A673 (cell line): ENCODE data around the gene DNAJB6. TPM values are rescaled to one million over a fixed set of nuclear protein-coding genes. Genes with fewer than 3 reads are reported as not detected.

ENCODE experiments used
- BruUV-seq: library from RNA; stranded (reverse); fragments of 400-500 nt; replicated peaks from 2 replicates; lab custom pipeline; 2021; lab: Mats Ljungman, UMichigan
- CTCF ChIA-PET: fragments of 300-600 bp; sonication (Branson Sonifier 250); formaldehyde crosslinking; loops from one replicate; lab custom pipeline; 2022; ENCODE audit warnings: antibody characterized with exemption; lab: Charles Lee
- POLR2A ChIA-PET: fragments of 300-600 bp; sonication (Branson Sonifier 250); formaldehyde crosslinking; loops from one replicate; lab custom pipeline; 2022; ENCODE audit warnings: antibody characterized with exemption; ENCODE audit not compliant: low non-redundant PET; lab: Charles Lee
- DNase-seq: peaks from one replicate; pipeline ENCODE4 v3.0.0-alpha.2; 2015; ENCODE audit warnings: low spot score
- H3K27ac ChIP-seq: fragments of 200-600 bp; sonication (generic); 2 replicates; pipeline ENCODE4 v1.5.1; 2016; ENCODE audit warnings: mixed run types, low read depth, mild to moderate bottlenecking, mixed read lengths, antibody characterized with exemption, low read length; ENCODE audit not compliant: poor library complexity, severe bottlenecking
- H3K27me3 ChIP-seq: fragments of 200-600 bp; sonication (generic); replicated peaks from 2 replicates; pipeline ENCODE4 v1.6.1; 2017; ENCODE audit warnings: mixed run types, low read depth, mild to moderate bottlenecking, mixed read lengths, antibody characterized with exemption, low read length; ENCODE audit not compliant: insufficient read depth, poor library complexity
- H3K36me3 ChIP-seq: fragments of 200-600 bp; sonication (generic); 2 replicates; pipeline ENCODE4 v1.6.1; 2016; ENCODE audit warnings: mixed run types, mild to moderate bottlenecking, mixed read lengths, antibody characterized with exemption, low read length; ENCODE audit not compliant: insufficient read depth, poor library complexity, severe bottlenecking
- H3K4me1 ChIP-seq: fragments of 200-600 bp; sonication (generic); 2 replicates; pipeline ENCODE4 v1.6.1; 2017; ENCODE audit warnings: mixed run types, mild to moderate bottlenecking, mixed read lengths, antibody characterized with exemption, low read length; ENCODE audit not compliant: insufficient read depth, poor library complexity, severe bottlenecking
- H3K4me3 ChIP-seq: fragments of 200-600 bp; sonication (generic); 2 replicates; pipeline ENCODE4 v1.5.1; 2016; ENCODE audit warnings: low read depth, mixed run types, mild to moderate bottlenecking, mixed read lengths, low read length; ENCODE audit not compliant: poor library complexity, severe bottlenecking
- H3K9me3 ChIP-seq: fragments of 200-600 bp; sonication (generic); 2 replicates; pipeline ENCODE4 v1.6.1; 2016; ENCODE audit warnings: mixed run types, low read depth, mild to moderate bottlenecking, mixed read lengths, antibody characterized with exemption, low read length; ENCODE audit not compliant: poor library complexity, severe bottlenecking
- CTCF ChIP-seq: fragments of 300-800, 200-600 bp; sonication (generic); conservative IDR thresholded peaks from 2 replicates; pipeline ENCODE4 v1.5.1; 2017; ENCODE audit warnings: low read depth, mild to moderate bottlenecking, antibody characterized with exemption, low read length, moderate library complexity, mixed read lengths
- EZH2 ChIP-seq: fragments of 200-600 bp; sonication (generic); IDR thresholded peaks from 2 replicates; pipeline ENCODE4 v1.6.1; 2017; ENCODE audit warnings: borderline replicate concordance, low read depth, mild to moderate bottlenecking, mixed read lengths, antibody characterized with exemption, low read length; ENCODE audit not compliant: poor library complexity, severe bottlenecking
- intact Hi-C: fragments of 100-400 bp; cut with micrococcal nuclease; formaldehyde crosslinking; loops from one replicate; pipeline ENCODE4 v1.10.0; 2022; ENCODE audit not compliant: unreplicated experiment
- total RNA-seq: library from RNA; stranded (reverse); gene quantifications from 2 replicates; pipeline ENCODE4 v1.2.3, GENCODE V29; 2021

DNAJB6 gene
- total RNA-seq, 1 experiment from 2014 or later = 146 TPM

GRCh38 chr7:157402911-157403534, 66.2 kb downstream of the DNAJB6 start:
- TF ChIP-seq CTCF = no peak
- no peak for TF ChIP-seq EZH2
- DNase-seq = no peak
- peaks cover 12% of the 10 kb centered on the region for H3K36me3 ChIP-seq
- POLR2A ChIA-PET = no interaction called here
- intact Hi-C loops = no loop called here
- no TSS peak for BruUV-seq
- no peak overlapping the region for H3K27ac ChIP-seq
- H3K9me3 ChIP-seq = no peaks in the 10 kb centered on the region
- H3K4me3 ChIP-seq = no peak overlapping the region
- peaks cover 5% of the 10 kb centered on the region for H3K4me1 ChIP-seq
- CTCF ChIA-PET = no interaction called here
- no peaks in the 10 kb centered on the region for H3K27me3 ChIP-seq

GRCh38 chr7:157403646-157404401, 67.0 kb downstream of the DNAJB6 start:
- no peak overlapping the region for H3K4me3 ChIP-seq
- ChIA-PET CTCF (no interaction called here), POLR2A (no interaction called here)
- peaks cover 9% of the 10 kb centered on the region for H3K36me3 ChIP-seq
- no peaks in the 10 kb centered on the region for H3K27me3 ChIP-seq
- DNase-seq = no peak
- no peaks in the 10 kb centered on the region for H3K4me1 ChIP-seq
- BruUV-seq = no TSS peak
- H3K9me3 ChIP-seq = no peaks in the 10 kb centered on the region
- intact Hi-C loops = no loop called here
- no peak for TF ChIP-seq CTCF
- H3K27ac ChIP-seq = no peak overlapping the region

- Histone ChIP-seq H3K9me3 (no peaks in the 10 kb centered on the region), H3K27ac (no peak overlapping the region), H3K4me3 (no peak overlapping the region), H3K27me3 (no peaks in the 10 kb centered on the region), H3K4me1 (no peaks in the 10 kb centered on the region), H3K36me3 (peaks cover 7% of the 10 kb centered on the region)
- DNase-seq = no peak
- TF ChIP-seq CTCF (no peak), EZH2 (no peak)
- ChIA-PET POLR2A (interaction anchor here (0.6 kb wide), 2 partner anchors 24 to 1218 kb away, joined by 3 to 8 read pairs; no protein-coding TSS in a partner anchor), CTCF (no interaction called here)
- intact Hi-C loops = no loop called here
- no TSS peak for BruUV-seq
Observed at GRCh38 chr7:157404845-157405481, 68.2 kb downstream of the DNAJB6 start.
